K562 (cell line): ENCODE results near the gene CREB3L2. TPM values are rescaled to one million over a fixed set of nuclear protein-coding genes. Genes with fewer than 3 reads are reported as not detected.

ENCODE experiments used
- ATAC-seq: fragments of 200-7000 bp; cut with Tn5 transposase; 3 replicates; pipeline ENCODE4 v1.9.1; 2020; ENCODE audit warnings: moderate library complexity
- BruUV-seq: library from RNA; stranded (reverse); fragments of 400-500 nt; replicated peaks from 2 replicates; lab custom pipeline; 2021; lab: Mats Ljungman, UMichigan
- CTCF ChIA-PET: fragments of 300-600 bp; formaldehyde crosslinking; extraction: SDS; loops from one replicate; lab custom pipeline; 2021; ENCODE audit warnings: low intra/inter-chr PET ratio; lab: Yijun Ruan, JAX
- POLR2A ChIA-PET: fragments of 300-600, 350-650 bp; sonication (Branson Sonifier 250); formaldehyde crosslinking; extraction: SDS; loops from one replicate; lab custom pipeline; 2021; ENCODE audit warnings: antibody characterized with exemption, inconsistent platforms; lab: Yijun Ruan, JAX
- DNase-seq, 4 experiments: peaks; one replicate each; pipeline versions ENCODE4 v3.0.0 to v3.0.0-alpha.2; 2011 to 2018; ENCODE audit warnings: low spot score in 3 of 4, mixed read lengths in 3 of 4; ENCODE audit errors: extremely low read depth in 1 of 4
- FAIRE-seq: peaks from 2 replicates; lab custom pipeline; 2011; peaks lifted over from hg19 to GRCh38; lab: Jason Lieb, UNC
- H2AFZ ChIP-seq: 2 replicates; pipeline ENCODE4 v1.6.0; 2011; ENCODE audit warnings: low read depth, low read length, control low read depth, inconsistent platforms
- H3K27ac ChIP-seq: fragments of 200-600 bp; 3 replicates; pipeline ENCODE4 v1.8.0; 2011; ENCODE audit warnings: low read depth, mild to moderate bottlenecking, control low read depth, inconsistent platforms, low read length, moderate library complexity, mixed read lengths; ENCODE audit errors: extremely low read depth
- H3K27me3 ChIP-seq, 2 experiments: fragments of 300-600 bp in 1 of 2; 2 replicates in 1 of 2; 3 replicates in 1 of 2; pipeline versions ENCODE4 v1.6.0 to v1.8.0; 2011; ENCODE audit warnings: inconsistent platforms in 2 of 2, low read length in 2 of 2, mild to moderate bottlenecking in 1 of 2, mixed read lengths in 1 of 2, moderate library complexity in 1 of 2; ENCODE audit not compliant: control insufficient read depth in 2 of 2, insufficient read depth in 2 of 2
- H3K36me3 ChIP-seq: fragments of 300-600 bp; 3 replicates; pipeline ENCODE4 v1.8.0; 2011; ENCODE audit warnings: mild to moderate bottlenecking, low read length, inconsistent platforms; ENCODE audit not compliant: control insufficient read depth, insufficient read depth
- H3K4me1 ChIP-seq, 2 experiments: fragments of 200-600 bp in 1 of 2; replicated peaks in 1 of 2; 2 replicates in 1 of 2; 3 replicates in 1 of 2; pipeline versions ENCODE4 v1.5.1 to v1.8.0; 2011; ENCODE audit warnings: inconsistent platforms in 2 of 2, low read length in 2 of 2, mild to moderate bottlenecking in 1 of 2, mixed read lengths in 1 of 2, moderate library complexity in 1 of 2; ENCODE audit not compliant: control insufficient read depth in 2 of 2, insufficient read depth in 2 of 2
- H3K4me2 ChIP-seq: 2 replicates; pipeline ENCODE4 v1.6.1; 2011; ENCODE audit warnings: low read length, control low read depth, inconsistent platforms, mixed read lengths; ENCODE audit not compliant: insufficient read depth
- H3K4me3 ChIP-seq: fragments of 200-600 bp; sonication (generic), shearing (Covaris generic); 2 replicates; pipeline ENCODE4 v1.5.1; 2016; ENCODE audit warnings: control low read depth, inconsistent platforms
- H3K79me2 ChIP-seq: fragments of 200-600 bp; 3 replicates; pipeline ENCODE4 v1.8.0; 2011; ENCODE audit warnings: low read length, inconsistent platforms; ENCODE audit not compliant: control insufficient read depth, insufficient read depth
- H3K9ac ChIP-seq, 2 experiments: 2 replicates each; pipeline versions ENCODE4 v1.6.0 to v1.6.1; 2011; ENCODE audit warnings: low read depth in 2 of 2, low read length in 2 of 2, control low read depth in 1 of 2, inconsistent platforms in 1 of 2, mild to moderate bottlenecking in 1 of 2, mixed read lengths in 1 of 2; ENCODE audit not compliant: insufficient read depth in 1 of 2
- H3K9me1 ChIP-seq: one replicate; pipeline ENCODE4 v1.6.0; 2011; ENCODE audit warnings: inconsistent platforms, mild to moderate bottlenecking, low read length, moderate library complexity; ENCODE audit not compliant: control insufficient read depth, insufficient read depth
- H3K9me3 ChIP-seq: replicated peaks from 2 replicates; pipeline ENCODE4 v1.5.1; 2011; ENCODE audit warnings: low read depth, low read length, inconsistent platforms; ENCODE audit not compliant: control insufficient read depth, insufficient read depth
- H4K20me1 ChIP-seq: replicated peaks from 2 replicates; pipeline ENCODE4 v1.6.1; 2011; ENCODE audit warnings: low read length, inconsistent platforms, mixed read lengths; ENCODE audit not compliant: control insufficient read depth, insufficient read depth
- FUS ChIP-seq: fragments of 200-400 bp; formaldehyde crosslinking; optimal IDR thresholded peaks from 2 replicates; pipeline ENCODE3; 2017; ENCODE audit warnings: low read depth, low read length
- HDAC2 ChIP-seq: fragments of 450-650 bp; IDR thresholded peaks from 2 replicates; pipeline ENCODE4 v1.6.1; 2016; ENCODE audit warnings: mild to moderate bottlenecking
- HOXB6 ChIP-seq: fragments of 250-450 bp; sonication (Bioruptor Pico); IDR thresholded peaks from 2 replicates; pipeline ENCODE4 v1.5.1; 2022; ENCODE audit warnings: mild to moderate bottlenecking, borderline replicate concordance
- whole genome bisulfite sequencing: fragments of 100-300 bp; shearing (Covaris generic); methylation state at CpG from one replicate; pipeline ENCODE4 v1.1.6; 2016; ENCODE audit warnings: low coverage, mixed read lengths; ENCODE audit not compliant: insufficient coverage; ENCODE audit errors: missing lambda C conversion rate; 5-methylcytosine and 5-hydroxymethylcytosine counted together
- in situ Hi-C: fragments of 300-500 bp; cut with MboI; formaldehyde crosslinking; loops from 4 replicates; pipeline ENCODE4 v1.15.0; 2018; ENCODE audit warnings: inconsistent platforms, mixed read lengths
- intact Hi-C: fragments of 100-400 bp; cut with micrococcal nuclease; formaldehyde crosslinking; loops from 2 replicates; pipeline ENCODE4 v1.14.2; 2022
- polyA plus RNA-seq, 8 experiments: library from polyadenylated mRNA; depleted of rRNA in 4 of 8; stranded (reverse) in 5 of 8; unstranded in 3 of 8; fragments of >200 nt; fragmentation: Nextera tagmentation in 2 of 8; fragmentation: Illumina TruSeq in 1 of 8; extraction: Ambion mirVana in 2 of 8; extraction: Trizol in 1 of 8; gene quantifications; 2 replicates each; pipeline versions ENCODE4 v1.2.1 to v1.2.3, GENCODE V29; 2011 to 2014; ENCODE audit warnings: inconsistent platforms in 1 of 8, missing spikeins in 1 of 8
- total RNA-seq, 7 experiments: library from RNA; depleted of rRNA in 6 of 7; stranded (reverse); fragments of >200 nt in 6 of 7; fragmentation: Illumina TruSeq in 2 of 7; extraction: Trizol in 2 of 7; gene quantifications; 2 replicates each; pipeline versions ENCODE4 v1.2.1 to v1.2.3, GENCODE V29; 2011 to 2021; ENCODE audit warnings: low replicate concordance in 1 of 7
- TF ChIP-seq, protein P1 (sequence below): sonication (generic); formaldehyde crosslinking; IDR thresholded peaks from 2 replicates; pipeline ENCODE4 v1.4.0; 2020; ENCODE audit warnings: mild to moderate bottlenecking, missing genetic modification reagents
- TF ChIP-seq, protein P2 (sequence below): fragments of 250-450 bp; sonication (Bioruptor Pico); IDR thresholded peaks from 2 replicates; pipeline ENCODE4 v1.5.0; 2021; ENCODE audit warnings: mild to moderate bottlenecking, borderline replicate concordance
- TF ChIP-seq, protein P3 (sequence below), 3 experiments: fragments of 200-800 bp in 1 of 3; sonication (Bioruptor generic) in 1 of 3; sonication (generic) in 1 of 3; formaldehyde crosslinking in 1 of 3; IDR thresholded peaks; 2 replicates each; pipeline versions ENCODE4 v1.6.1 to v1.8.0; 2016 to 2022; ENCODE audit warnings: mild to moderate bottlenecking in 2 of 3, missing compliant biosample characterization in 2 of 3, missing genetic modification characterization in 2 of 3, missing genetic modification reagents in 1 of 3
- TF ChIP-seq, protein P4 (sequence below): sonication (generic); formaldehyde crosslinking; IDR thresholded peaks from 2 replicates; pipeline ENCODE4 v1.8.1; 2023; ENCODE audit warnings: mild to moderate bottlenecking, missing genetic modification reagents, moderate library complexity

CREB3L2 gene
- total and polyA plus RNA-seq, 9 of the 15 experiments (the other 6 are each of a cell fraction or from before 2014, with no cell fraction given): 7.1 to 45.6 (median 15.8) TPM

DNA sequence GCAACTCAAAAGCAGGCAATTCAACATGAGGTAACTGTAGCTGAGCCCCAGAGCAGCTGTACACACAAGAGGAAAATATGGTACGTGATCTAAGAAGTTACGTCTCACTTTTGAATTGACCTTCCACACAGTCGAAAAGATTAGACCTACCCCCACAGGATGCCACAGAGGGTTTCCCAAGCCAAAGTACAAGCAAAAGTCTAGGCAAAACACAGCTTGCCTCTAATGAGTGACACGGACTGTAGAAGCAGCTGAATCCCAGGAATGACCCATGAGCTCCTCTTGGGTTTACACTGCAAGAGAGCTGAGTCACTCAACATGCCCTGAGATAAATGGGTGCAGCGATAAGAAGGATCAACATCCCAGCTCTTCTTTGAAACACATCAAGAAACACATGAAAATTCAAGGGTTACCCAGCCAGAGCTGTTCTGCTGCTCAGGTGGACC, 9.8 kb downstream of the CREB3L2 start (continued):
- TF ChIP-seq, protein P1, sequence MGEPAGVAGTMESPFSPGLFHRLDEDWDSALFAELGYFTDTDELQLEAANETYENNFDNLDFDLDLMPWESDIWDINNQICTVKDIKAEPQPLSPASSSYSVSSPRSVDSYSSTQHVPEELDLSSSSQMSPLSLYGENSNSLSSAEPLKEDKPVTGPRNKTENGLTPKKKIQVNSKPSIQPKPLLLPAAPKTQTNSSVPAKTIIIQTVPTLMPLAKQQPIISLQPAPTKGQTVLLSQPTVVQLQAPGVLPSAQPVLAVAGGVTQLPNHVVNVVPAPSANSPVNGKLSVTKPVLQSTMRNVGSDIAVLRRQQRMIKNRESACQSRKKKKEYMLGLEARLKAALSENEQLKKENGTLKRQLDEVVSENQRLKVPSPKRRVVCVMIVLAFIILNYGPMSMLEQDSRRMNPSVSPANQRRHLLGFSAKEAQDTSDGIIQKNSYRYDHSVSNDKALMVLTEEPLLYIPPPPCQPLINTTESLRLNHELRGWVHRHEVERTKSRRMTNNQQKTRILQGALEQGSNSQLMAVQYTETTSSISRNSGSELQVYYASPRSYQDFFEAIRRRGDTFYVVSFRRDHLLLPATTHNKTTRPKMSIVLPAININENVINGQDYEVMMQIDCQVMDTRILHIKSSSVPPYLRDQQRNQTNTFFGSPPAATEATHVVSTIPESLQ (CRISPR knock-in tag): no peak
- TF ChIP-seq, protein P2, sequence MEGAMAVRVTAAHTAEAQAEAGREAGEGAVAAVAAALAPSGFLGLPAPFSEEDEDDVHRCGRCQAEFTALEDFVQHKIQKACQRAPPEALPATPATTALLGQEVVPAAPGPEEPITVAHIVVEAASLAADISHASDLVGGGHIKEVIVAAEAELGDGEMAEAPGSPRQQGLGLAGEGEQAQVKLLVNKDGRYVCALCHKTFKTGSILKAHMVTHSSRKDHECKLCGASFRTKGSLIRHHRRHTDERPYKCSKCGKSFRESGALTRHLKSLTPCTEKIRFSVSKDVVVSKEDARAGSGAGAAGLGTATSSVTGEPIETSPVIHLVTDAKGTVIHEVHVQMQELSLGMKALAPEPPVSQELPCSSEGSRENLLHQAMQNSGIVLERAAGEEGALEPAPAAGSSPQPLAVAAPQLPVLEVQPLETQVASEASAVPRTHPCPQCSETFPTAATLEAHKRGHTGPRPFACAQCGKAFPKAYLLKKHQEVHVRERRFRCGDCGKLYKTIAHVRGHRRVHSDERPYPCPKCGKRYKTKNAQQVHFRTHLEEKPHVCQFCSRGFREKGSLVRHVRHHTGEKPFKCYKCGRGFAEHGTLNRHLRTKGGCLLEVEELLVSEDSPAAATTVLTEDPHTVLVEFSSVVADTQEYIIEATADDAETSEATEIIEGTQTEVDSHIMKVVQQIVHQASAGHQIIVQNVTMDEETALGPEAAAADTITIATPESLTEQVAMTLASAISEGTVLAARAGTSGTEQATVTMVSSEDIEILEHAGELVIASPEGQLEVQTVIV (CRISPR knock-in tag): no peak

DNA sequence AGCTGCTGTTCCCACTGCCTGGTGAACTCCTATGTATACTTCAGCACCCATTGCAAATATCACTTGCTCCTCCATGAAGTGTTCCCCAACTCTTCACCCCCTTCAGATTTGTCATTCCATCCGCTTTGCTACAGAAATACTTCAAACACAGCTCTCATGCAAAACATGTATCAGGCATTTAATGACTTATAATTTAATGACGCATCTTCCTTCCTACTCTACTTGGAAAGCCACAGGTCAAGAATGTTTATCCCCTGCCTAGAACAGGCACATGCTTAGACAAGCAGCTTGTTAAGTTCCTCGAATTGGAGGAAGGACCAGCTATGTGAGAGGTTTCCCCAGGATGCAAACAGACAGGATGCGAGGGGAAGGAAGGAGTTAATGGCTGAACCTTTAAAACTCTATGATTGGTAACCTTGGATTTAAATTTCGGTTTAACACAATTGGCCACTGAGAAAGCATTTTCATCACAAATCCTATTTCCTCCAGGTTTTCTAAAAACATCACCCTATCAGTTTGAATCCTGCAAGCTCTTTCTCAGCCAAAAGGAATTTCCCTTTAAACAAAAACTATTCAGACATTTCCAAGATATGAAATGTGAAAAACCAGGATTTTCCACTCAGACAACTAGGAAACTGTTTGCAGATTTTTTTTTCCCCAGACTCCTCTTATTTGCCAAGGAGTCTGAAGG, 11.5 kb downstream of the CREB3L2 start:
- intact Hi-C loops (no loop called here), in situ Hi-C loops (no loop called here)
- no peak for ATAC-seq
- Histone ChIP-seq H4K20me1 (peaks cover 21% of the 10 kb centered on the region), H3K9me3 (no peaks in the 10 kb centered on the region), H3K4me2 (no peak overlapping the region), H3K9me1 (peaks cover 10% of the 10 kb centered on the region), H3K79me2 (peaks cover 94% of the 10 kb centered on the region), H3K27me3 (no peaks in the 10 kb centered on the region), H3K9ac (no peak overlapping the region; a peak in 1 of 4 replicates), H3K36me3 (no peaks in the 10 kb centered on the region; the same call in none of the 3 replicates), H3K4me1 (peaks cover 47 to 76% of the 10 kb centered on the region in 2 experiments), H3K4me3 (no peak overlapping the region), H3K27ac (no peak overlapping the region), H2AFZ (no peak overlapping the region)
- FAIRE-seq: no peak
- DNase-seq: no peak
- CTCF ChIA-PET: no interaction called here
- POLR2A ChIA-PET: interaction anchor here (0.8 to 1.5 kb wide), 2 partner anchors 15 to 23 kb away, joined by 4 to 5 read pairs; no protein-coding TSS in a partner anchor
- 79% methylated on average over 5 of the region's 5 CpGs for WGBS
- no TSS peak for BruUV-seq
- 0 out of 2 replicates have a peak, but pooled peaks have one; percentile 15 for TF ChIP-seq HOXB6 (CRISPR knock-in tag)
- TF ChIP-seq FUS: no peak
- TF ChIP-seq, protein P3, sequence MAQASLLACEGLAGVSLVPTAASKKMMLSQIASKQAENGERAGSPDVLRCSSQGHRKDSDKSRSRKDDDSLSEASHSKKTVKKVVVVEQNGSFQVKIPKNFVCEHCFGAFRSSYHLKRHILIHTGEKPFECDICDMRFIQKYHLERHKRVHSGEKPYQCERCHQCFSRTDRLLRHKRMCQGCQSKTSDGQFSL (CRISPR knock-in tag; IDR thresholded peaks at IDR 0.05): no peak
- TF ChIP-seq, protein P3 (tag; IDR thresholded peaks at IDR 0.05): 0 out of 4 replicates have a peak, but pooled peaks of 1 of the 2 experiments have one; percentile 13
- TF ChIP-seq HDAC2: no peak
- TF ChIP-seq, protein P4, sequence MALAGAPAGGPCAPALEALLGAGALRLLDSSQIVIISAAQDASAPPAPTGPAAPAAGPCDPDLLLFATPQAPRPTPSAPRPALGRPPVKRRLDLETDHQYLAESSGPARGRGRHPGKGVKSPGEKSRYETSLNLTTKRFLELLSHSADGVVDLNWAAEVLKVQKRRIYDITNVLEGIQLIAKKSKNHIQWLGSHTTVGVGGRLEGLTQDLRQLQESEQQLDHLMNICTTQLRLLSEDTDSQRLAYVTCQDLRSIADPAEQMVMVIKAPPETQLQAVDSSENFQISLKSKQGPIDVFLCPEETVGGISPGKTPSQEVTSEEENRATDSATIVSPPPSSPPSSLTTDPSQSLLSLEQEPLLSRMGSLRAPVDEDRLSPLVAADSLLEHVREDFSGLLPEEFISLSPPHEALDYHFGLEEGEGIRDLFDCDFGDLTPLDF (CRISPR knock-in tag): peak; percentile 51; the same call in 1 of the 2 replicates
